GM12878 (cell line): ENCODE measurements around the gene EP400. TPM values are rescaled to one million over a fixed set of nuclear protein-coding genes. Genes with fewer than 3 reads are reported as not detected.

Experiments
- BACH1 ChIP-seq: fragments of 450-650 bp; IDR thresholded peaks from 2 replicates; pipeline ENCODE4 v1.6.1; 2017; ENCODE audit warnings: mild to moderate bottlenecking, borderline replicate concordance
- BCLAF1 ChIP-seq: fragments of 450-650 bp; IDR thresholded peaks from 2 replicates; pipeline ENCODE4 v1.6.1; 2017; ENCODE audit warnings: antibody characterized with exemption, mild to moderate bottlenecking, moderate library complexity
- BHLHE40 ChIP-seq, 2 experiments: fragments of 450-650 bp in 1 of 2; IDR thresholded peaks; 2 replicates each; pipeline ENCODE4 v1.6.1; 2011 to 2017; ENCODE audit warnings: low read depth in 2 of 2, borderline replicate concordance in 1 of 2, improper control_type of control experiment in 1 of 2, low read length in 1 of 2, mild to moderate bottlenecking in 1 of 2
- BMI1 ChIP-seq: fragments of 450-650 bp; IDR thresholded peaks from 2 replicates; pipeline ENCODE4 v1.6.1; 2016; ENCODE audit warnings: mild to moderate bottlenecking, moderate library complexity, borderline replicate concordance
- CBX3 ChIP-seq: fragments of 200-600 bp; sonication (generic); IDR thresholded peaks from 2 replicates; pipeline ENCODE4 v1.6.1; 2016; ENCODE audit warnings: low read depth, borderline replicate concordance
- ELK1 ChIP-seq: IDR thresholded peaks from 2 replicates; pipeline ENCODE4 v1.6.1; 2012; ENCODE audit warnings: low read depth, low read length, improper control_type of control experiment
- EP300 ChIP-seq, 2 experiments: fragments of 150-350 bp in 1 of 2; IDR thresholded peaks; 2 replicates each; pipeline ENCODE4 v1.6.1; 2011 to 2012; ENCODE audit warnings: low read depth in 2 of 2, low read length in 2 of 2, borderline replicate concordance in 1 of 2, improper control_type of control experiment in 1 of 2, inconsistent platforms in 1 of 2; ENCODE audit not compliant: control insufficient read depth in 1 of 2
- FOXM1 ChIP-seq: IDR thresholded peaks from 2 replicates; pipeline ENCODE4 v1.6.1; 2012; ENCODE audit warnings: low read depth, mild to moderate bottlenecking, inconsistent platforms, low read length, moderate library complexity
- GATAD2B ChIP-seq: fragments of 450-650 bp; conservative IDR thresholded peaks from 2 replicates; pipeline ENCODE4 v1.6.1; 2017; ENCODE audit warnings: low read depth, mild to moderate bottlenecking, moderate library complexity
- KDM1A ChIP-seq: fragments of 200-600 bp; sonication (generic); IDR thresholded peaks from 2 replicates; pipeline ENCODE4 v1.6.1; 2016; ENCODE audit warnings: borderline replicate concordance
- LARP7 ChIP-seq: fragments of 450-650 bp; IDR thresholded peaks from 2 replicates; pipeline ENCODE4 v1.6.1; 2017; ENCODE audit warnings: mild to moderate bottlenecking
- MYB ChIP-seq: fragments of 150-350 bp; IDR thresholded peaks from 2 replicates; pipeline ENCODE4 v1.6.1; 2014; ENCODE audit warnings: mild to moderate bottlenecking, low read depth, low read length, borderline replicate concordance
- MYC ChIP-seq: IDR thresholded peaks from 2 replicates; pipeline ENCODE4 v1.6.1; 2011; ENCODE audit warnings: mild to moderate bottlenecking, low read length, moderate library complexity, inconsistent platforms; ENCODE audit not compliant: insufficient read depth, insufficient replicate concordance, insufficient read length, severe bottlenecking
- NBN ChIP-seq: fragments of 450-650 bp; IDR thresholded peaks from 2 replicates; pipeline ENCODE4 v1.6.1; 2016
- NFXL1 ChIP-seq: fragments of 450-650 bp; IDR thresholded peaks from 2 replicates; pipeline ENCODE4 v1.6.1; 2017; ENCODE audit warnings: antibody characterized with exemption, mild to moderate bottlenecking, borderline replicate concordance
- NRF1 ChIP-seq: conservative IDR thresholded peaks from 2 replicates; pipeline ENCODE4 v1.6.1; 2011; ENCODE audit warnings: mild to moderate bottlenecking, low read depth, low read length, improper control_type of control experiment
- RAD21 ChIP-seq: IDR thresholded peaks from 2 replicates; pipeline ENCODE4 v1.6.1; 2011; ENCODE audit warnings: mild to moderate bottlenecking, low read depth, low read length, moderate library complexity; ENCODE audit not compliant: insufficient read depth
- RELA ChIP-seq: fragments of 450-650 bp; IDR thresholded peaks from 2 replicates; pipeline ENCODE4 v1.8.0; 2014; ENCODE audit warnings: borderline replicate concordance; ENCODE audit not compliant: partially characterized antibody
- RFX5 ChIP-seq: IDR thresholded peaks from 2 replicates; pipeline ENCODE4 v1.6.1; 2011; ENCODE audit warnings: low read depth, low read length, improper control_type of control experiment
- RUNX3 ChIP-seq: IDR thresholded peaks from 2 replicates; pipeline ENCODE4 v1.6.1; 2012; ENCODE audit warnings: low read length, inconsistent platforms
- SPI1 ChIP-seq: IDR thresholded peaks from 2 replicates; pipeline ENCODE4 v1.6.1; 2011; ENCODE audit warnings: low read depth, mild to moderate bottlenecking, low read length, moderate library complexity, borderline replicate concordance; ENCODE audit not compliant: insufficient read depth
- SREBF2 ChIP-seq: IDR thresholded peaks from 2 replicates; pipeline ENCODE4 v1.6.1; 2012; ENCODE audit warnings: mild to moderate bottlenecking, low read length
- TAF1 ChIP-seq: IDR thresholded peaks from 2 replicates; pipeline ENCODE4 v1.6.1; 2011; ENCODE audit warnings: mild to moderate bottlenecking, low read depth, low read length, borderline replicate concordance
- ZBED1 ChIP-seq: IDR thresholded peaks from 2 replicates; pipeline ENCODE4 v1.6.1; 2016; ENCODE audit warnings: borderline replicate concordance
- ZNF217 ChIP-seq: fragments of 450-650 bp; IDR thresholded peaks from 2 replicates; pipeline ENCODE4 v1.6.1; 2017; ENCODE audit warnings: antibody characterized with exemption, mild to moderate bottlenecking
- ZNF384 ChIP-seq: IDR thresholded peaks from 2 replicates; pipeline ENCODE4 v1.6.1; 2012; ENCODE audit warnings: low read depth, mild to moderate bottlenecking, low read length, improper control_type of control experiment, borderline replicate concordance
- ZNF622 ChIP-seq: fragments of 450-650 bp; IDR thresholded peaks from 2 replicates; pipeline ENCODE4 v1.6.1; 2017; ENCODE audit warnings: mild to moderate bottlenecking, inconsistent platforms
- ZSCAN29 ChIP-seq: fragments of 450-650 bp; IDR thresholded peaks from 2 replicates; pipeline ENCODE4 v1.6.1; 2017; ENCODE audit warnings: mild to moderate bottlenecking, moderate library complexity
- polyA plus RNA-seq, 11 experiments: library from polyadenylated mRNA; depleted of rRNA in 4 of 11; unstranded in 6 of 11; stranded (reverse) in 5 of 11; fragments of >200 nt; fragmentation: Nextera tagmentation in 4 of 11; fragmentation: Illumina TruSeq in 1 of 11; extraction: Ambion mirVana in 4 of 11; extraction: Trizol in 1 of 11; gene quantifications; 1 replicate in 1 of 11; 2 replicates in 10 of 11; pipeline versions ENCODE4 v1.2.1 to v1.2.3, GENCODE V29; 2011 to 2016; ENCODE audit warnings: inconsistent platforms in 2 of 11, missing spikeins in 2 of 11, low read depth in 1 of 11
- total RNA-seq, 4 experiments: library from RNA; depleted of rRNA in 3 of 4; stranded (reverse); fragments of >200 nt in 3 of 4; fragmentation: Illumina TruSeq in 1 of 4; extraction: Trizol in 1 of 4; gene quantifications; 2 replicates each; pipeline versions ENCODE4 v1.2.1 to v1.2.3, GENCODE V29; 2013 to 2021

EP400 gene
- total and polyA plus RNA-seq, 10 of the 15 experiments (the other 5 are each of a cell fraction or from before 2014, with no cell fraction given) = 3.8 to 44.2 (median 8.4) TPM

DNA sequence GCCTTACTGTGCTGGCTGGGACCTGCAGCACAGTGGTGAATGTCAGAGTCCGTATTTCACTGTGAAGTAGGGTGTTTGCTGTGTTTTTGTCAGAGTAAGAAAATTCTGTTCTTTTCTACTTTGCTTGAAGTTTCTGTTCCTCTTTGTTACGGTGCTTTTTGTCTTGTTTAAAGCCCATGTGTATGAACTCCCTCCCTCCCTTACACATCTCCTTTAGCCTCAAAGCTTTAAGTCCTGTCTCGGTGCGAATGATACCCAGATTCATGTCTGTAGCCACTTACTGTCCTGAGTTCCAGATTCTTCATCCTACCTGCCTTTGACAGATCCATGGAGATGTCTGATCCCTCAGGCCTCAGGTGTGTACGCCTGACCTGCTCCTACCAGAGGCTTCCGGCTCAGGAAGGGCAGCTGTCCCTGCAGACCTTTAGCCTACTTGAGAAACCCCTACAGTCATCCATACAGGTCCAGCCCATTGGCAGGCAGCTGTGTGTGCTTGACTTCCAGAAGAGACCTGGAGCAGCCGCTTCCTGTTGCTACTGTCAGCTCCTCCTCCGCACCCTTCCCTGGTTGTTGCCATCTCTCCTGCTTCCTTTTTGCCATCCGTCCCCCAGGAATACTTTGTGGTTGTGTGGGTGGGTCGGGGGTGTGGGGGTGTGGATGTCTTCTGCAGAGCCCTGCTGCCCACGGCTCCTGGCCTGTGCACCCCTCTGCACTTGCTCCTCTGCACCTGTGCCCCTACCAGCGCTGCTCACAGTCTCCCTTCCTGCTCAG is 121.5 kb downstream of the EP400 start (continued):
- TF ChIP-seq ZNF384 (no peak), RFX5 (no peak), RAD21 (no peak), ZNF217 (no peak), RUNX3 (peak; percentile 34), BCLAF1 (no peak), SPI1 (peak; percentile 97), KDM1A (no peak), MYB (no peak), ZNF622 (no peak), NBN (peak; percentile 68; the same call in 1 of the 2 replicates), RELA (no peak), BACH1 (0 out of 2 replicates have a peak, but pooled peaks have one; percentile 57), GATAD2B (no peak; the same call in 1 of the 2 replicates), CBX3 (no peak), EP300 (IDR thresholded peaks at IDR 0.05; ENCODE audit: borderline replicate concordance in 1 of 2, control insufficient read depth in 1 of 2, low read depth in 2 of 2, low read length in 2 of 2) (no peak), BMI1 (no peak), ZSCAN29 (no peak), TAF1 (peak; percentile 36; the same call in 1 of the 2 replicates), NFXL1 (no peak), ELK1 (no peak), LARP7 (no peak), ZBED1 (no peak; the same call in 1 of the 2 replicates), MYC (no peak), BHLHE40 (IDR thresholded peaks at IDR 0.05; ENCODE audit: borderline replicate concordance in 1 of 2, low read depth in 2 of 2, low read length in 1 of 2) (peak in 1 of 2 experiments; percentile 20; a peak in 1 of 4 replicates), NRF1 (no peak), FOXM1 (no peak), SREBF2 (no peak)
